K562 (cell line): Measurements from ENCODE around the gene AGPAT2. TPM values are rescaled to one million over a fixed set of nuclear protein-coding genes. Genes with fewer than 3 reads are reported as not detected.

Experiments used
- E2F6 ChIP-seq, 2 experiments: IDR thresholded peaks; 2 replicates each; pipeline ENCODE4 v1.6.1; 2011; ENCODE audit warnings: borderline replicate concordance in 1 of 2, control low read depth in 1 of 2, low read depth in 1 of 2, low read length in 1 of 2, mild to moderate bottlenecking in 1 of 2, mixed read lengths in 1 of 2, moderate library complexity in 1 of 2; ENCODE audit not compliant: insufficient read depth in 1 of 2, insufficient read length in 1 of 2, poor library complexity in 1 of 2, severe bottlenecking in 1 of 2; ENCODE audit errors: extremely low read depth in 1 of 2
- NCOR1 ChIP-seq: fragments of 450-650 bp; IDR thresholded peaks from 2 replicates; pipeline ENCODE4 v1.6.1; 2016; ENCODE audit warnings: mild to moderate bottlenecking, moderate library complexity
- RCOR1 ChIP-seq, 2 experiments: IDR thresholded peaks; 2 replicates each; pipeline ENCODE4 v1.6.1; 2012; ENCODE audit warnings: low read depth in 2 of 2, low read length in 2 of 2, borderline replicate concordance in 1 of 2, improper control_type of control experiment in 1 of 2
- ZBTB40 ChIP-seq, 2 experiments: fragments of 450-650 bp in 1 of 2; sonication (generic) in 1 of 2; formaldehyde crosslinking in 1 of 2; IDR thresholded peaks; 2 replicates each; pipeline versions ENCODE4 v1.7.1 to v1.9.0; 2016 to 2022; ENCODE audit warnings: inconsistent platforms in 1 of 2, mild to moderate bottlenecking in 1 of 2, missing genetic modification reagents in 1 of 2
- polyA plus RNA-seq, 8 experiments: library from polyadenylated mRNA; depleted of rRNA in 4 of 8; stranded (reverse) in 5 of 8; unstranded in 3 of 8; fragments of >200 nt; fragmentation: Nextera tagmentation in 2 of 8; fragmentation: Illumina TruSeq in 1 of 8; extraction: Ambion mirVana in 2 of 8; extraction: Trizol in 1 of 8; gene quantifications; 2 replicates each; pipeline versions ENCODE4 v1.2.1 to v1.2.3, GENCODE V29; 2011 to 2014; ENCODE audit warnings: inconsistent platforms in 1 of 8, missing spikeins in 1 of 8
- total RNA-seq, 7 experiments: library from RNA; depleted of rRNA in 6 of 7; stranded (reverse); fragments of >200 nt in 6 of 7; fragmentation: Illumina TruSeq in 2 of 7; extraction: Trizol in 2 of 7; gene quantifications; 2 replicates each; pipeline versions ENCODE4 v1.2.1 to v1.2.3, GENCODE V29; 2011 to 2021; ENCODE audit warnings: low replicate concordance in 1 of 7
- TF ChIP-seq, protein P1 (sequence below), 2 experiments: fragments of 450-650 bp; formaldehyde crosslinking in 1 of 2; IDR thresholded peaks; 2 replicates each; pipeline versions ENCODE4 v1.4.0 to v1.6.1; 2014 to 2020; ENCODE audit warnings: mild to moderate bottlenecking in 2 of 2, borderline replicate concordance in 1 of 2, low read depth in 1 of 2

AGPAT2 gene
- total and polyA plus RNA-seq, 9 of the 15 experiments (the other 6 are each of a cell fraction or from before 2014, with no cell fraction given), result 0.13 to 54.5 (median 23.9) TPM

- TF ChIP-seq ZBTB40 (IDR thresholded peaks at IDR 0.05) (peak; percentile 53; the same call in 1 of the 2 replicates), ZBTB40 (CRISPR knock-in tag; IDR thresholded peaks at IDR 0.05) (no peak), RCOR1 (IDR thresholded peaks at IDR 0.05; ENCODE audit: borderline replicate concordance in 1 of 2, low read depth in 2 of 2, low read length in 2 of 2) (peak in 1 of 2 experiments; percentile 44; a peak in 1 of 4 replicates), E2F6 (IDR thresholded peaks at IDR 0.05; ENCODE audit: borderline replicate concordance in 1 of 2, extremely low read depth in 1 of 2, insufficient read depth in 1 of 2, insufficient read length in 1 of 2, low read depth in 1 of 2, low read length in 1 of 2, poor library complexity in 1 of 2, severe bottlenecking in 1 of 2) (peak; percentile 37 to 88), NCOR1 (peak; percentile 77)
- TF ChIP-seq, protein P1, sequence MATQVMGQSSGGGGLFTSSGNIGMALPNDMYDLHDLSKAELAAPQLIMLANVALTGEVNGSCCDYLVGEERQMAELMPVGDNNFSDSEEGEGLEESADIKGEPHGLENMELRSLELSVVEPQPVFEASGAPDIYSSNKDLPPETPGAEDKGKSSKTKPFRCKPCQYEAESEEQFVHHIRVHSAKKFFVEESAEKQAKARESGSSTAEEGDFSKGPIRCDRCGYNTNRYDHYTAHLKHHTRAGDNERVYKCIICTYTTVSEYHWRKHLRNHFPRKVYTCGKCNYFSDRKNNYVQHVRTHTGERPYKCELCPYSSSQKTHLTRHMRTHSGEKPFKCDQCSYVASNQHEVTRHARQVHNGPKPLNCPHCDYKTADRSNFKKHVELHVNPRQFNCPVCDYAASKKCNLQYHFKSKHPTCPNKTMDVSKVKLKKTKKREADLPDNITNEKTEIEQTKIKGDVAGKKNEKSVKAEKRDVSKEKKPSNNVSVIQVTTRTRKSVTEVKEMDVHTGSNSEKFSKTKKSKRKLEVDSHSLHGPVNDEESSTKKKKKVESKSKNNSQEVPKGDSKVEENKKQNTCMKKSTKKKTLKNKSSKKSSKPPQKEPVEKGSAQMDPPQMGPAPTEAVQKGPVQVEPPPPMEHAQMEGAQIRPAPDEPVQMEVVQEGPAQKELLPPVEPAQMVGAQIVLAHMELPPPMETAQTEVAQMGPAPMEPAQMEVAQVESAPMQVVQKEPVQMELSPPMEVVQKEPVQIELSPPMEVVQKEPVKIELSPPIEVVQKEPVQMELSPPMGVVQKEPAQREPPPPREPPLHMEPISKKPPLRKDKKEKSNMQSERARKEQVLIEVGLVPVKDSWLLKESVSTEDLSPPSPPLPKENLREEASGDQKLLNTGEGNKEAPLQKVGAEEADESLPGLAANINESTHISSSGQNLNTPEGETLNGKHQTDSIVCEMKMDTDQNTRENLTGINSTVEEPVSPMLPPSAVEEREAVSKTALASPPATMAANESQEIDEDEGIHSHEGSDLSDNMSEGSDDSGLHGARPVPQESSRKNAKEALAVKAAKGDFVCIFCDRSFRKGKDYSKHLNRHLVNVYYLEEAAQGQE (IDR thresholded peaks at IDR 0.05; ENCODE audit: borderline replicate concordance), result peak; percentile 82; the same call in 1 of the 2 replicates
- TF ChIP-seq, protein P1 (CRISPR knock-in tag; IDR thresholded peaks at IDR 0.05; ENCODE audit: low read depth), result no peak
These were observed 41.1 kb downstream of the AGPAT2 start (continued) for GRCh38 chr9:136645903-136646754.
